ENCODE measurements around the gene TUBA1C.

GRCh38 chr12:49277466-49277865 lies 12.6 kb downstream of the TUBA1C start:
- TF ChIP-seq CTCF (IDR thresholded peaks at IDR 0.05; ENCODE audit: insufficient read depth, low read length, poor library complexity, severe bottlenecking): no peak
- no peak for TF ChIP-seq EZH2phosphoT487 (conservative IDR thresholded peaks at IDR 0.05; ENCODE audit: low read length)
